GM12874 (cell line): ENCODE measurements around the gene CASP6.

Source experiments
- TF ChIP-seq, protein P1 (sequence below): IDR thresholded peaks from 2 replicates; pipeline ENCODE4 v1.5.1; 2011; ENCODE audit warnings: low read depth, mild to moderate bottlenecking, control low read depth, low read length, moderate library complexity; ENCODE audit not compliant: insufficient read depth

Gene CASP6

GRCh38 chr4:109718759-109719158 is 15.5 kb upstream of the CASP6 start:
- TF ChIP-seq, protein P1, sequence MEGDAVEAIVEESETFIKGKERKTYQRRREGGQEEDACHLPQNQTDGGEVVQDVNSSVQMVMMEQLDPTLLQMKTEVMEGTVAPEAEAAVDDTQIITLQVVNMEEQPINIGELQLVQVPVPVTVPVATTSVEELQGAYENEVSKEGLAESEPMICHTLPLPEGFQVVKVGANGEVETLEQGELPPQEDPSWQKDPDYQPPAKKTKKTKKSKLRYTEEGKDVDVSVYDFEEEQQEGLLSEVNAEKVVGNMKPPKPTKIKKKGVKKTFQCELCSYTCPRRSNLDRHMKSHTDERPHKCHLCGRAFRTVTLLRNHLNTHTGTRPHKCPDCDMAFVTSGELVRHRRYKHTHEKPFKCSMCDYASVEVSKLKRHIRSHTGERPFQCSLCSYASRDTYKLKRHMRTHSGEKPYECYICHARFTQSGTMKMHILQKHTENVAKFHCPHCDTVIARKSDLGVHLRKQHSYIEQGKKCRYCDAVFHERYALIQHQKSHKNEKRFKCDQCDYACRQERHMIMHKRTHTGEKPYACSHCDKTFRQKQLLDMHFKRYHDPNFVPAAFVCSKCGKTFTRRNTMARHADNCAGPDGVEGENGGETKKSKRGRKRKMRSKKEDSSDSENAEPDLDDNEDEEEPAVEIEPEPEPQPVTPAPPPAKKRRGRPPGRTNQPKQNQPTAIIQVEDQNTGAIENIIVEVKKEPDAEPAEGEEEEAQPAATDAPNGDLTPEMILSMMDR = no peak

DNA sequence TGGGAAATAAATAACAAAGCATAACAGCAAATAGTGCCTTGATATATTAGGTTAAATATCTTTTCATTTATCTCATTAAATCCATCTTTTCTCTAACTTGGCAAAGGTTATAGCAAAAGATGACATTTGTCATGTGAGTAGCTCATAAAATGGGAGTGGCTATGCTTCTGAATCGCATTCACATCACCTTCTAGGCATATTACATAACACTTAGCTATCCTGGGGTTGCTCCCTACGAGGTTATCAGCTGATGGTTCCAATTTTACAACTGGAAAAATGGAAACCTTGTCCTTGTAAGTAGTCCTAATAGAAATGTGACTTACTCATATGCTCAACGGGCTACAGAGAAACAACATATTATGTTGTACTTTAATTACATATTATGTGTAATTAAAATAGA is 10.3 kb upstream of the CASP6 start:
- TF ChIP-seq, protein P1 = no peak

DNA sequence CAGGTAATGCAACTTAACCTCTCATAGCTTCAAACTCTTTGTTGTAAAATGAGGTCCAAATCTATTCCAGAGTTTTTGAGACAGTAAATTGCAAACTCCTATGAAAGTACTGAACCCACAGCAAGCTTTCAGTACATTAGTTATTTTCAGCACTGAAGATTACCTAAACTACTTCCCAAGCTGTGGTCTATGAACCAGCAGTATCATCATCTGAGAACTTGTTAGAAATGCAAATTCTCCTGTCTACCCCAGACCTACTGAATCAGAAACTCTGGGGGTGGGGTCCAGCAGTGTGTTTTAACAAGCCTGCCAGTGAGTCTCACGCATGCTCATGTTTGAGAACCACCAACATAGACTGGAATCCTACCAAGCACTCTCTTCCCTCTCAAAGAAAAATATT is 5.7 kb upstream of the CASP6 start:
- TF ChIP-seq, protein P1 = no peak

DNA sequence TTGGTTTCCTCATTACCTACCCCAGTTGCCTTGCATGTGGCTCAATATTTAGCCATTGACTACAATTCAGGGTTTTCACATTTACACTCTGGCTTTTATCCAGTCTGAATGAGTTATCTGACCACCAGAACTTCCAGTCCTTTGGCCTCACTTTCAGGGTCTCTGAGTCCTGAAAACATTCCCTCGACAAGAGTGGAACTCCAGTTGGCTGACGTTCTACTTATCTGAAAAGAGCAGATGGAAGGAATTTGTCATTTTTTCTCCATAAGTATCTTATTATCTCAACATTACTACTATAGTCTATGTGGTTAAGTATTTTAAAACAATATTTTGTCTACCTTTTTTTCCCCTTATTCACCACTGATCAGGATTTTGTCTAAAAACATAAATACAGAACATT is 5.2 kb upstream of the CASP6 start:
- TF ChIP-seq, protein P1 = no peak

GRCh38 chr4:109703664-109704361 is 568 bp upstream of the CASP6 start:
- TF ChIP-seq, protein P1 = no peak

- TF ChIP-seq, protein P1 = no peak
Observed at GRCh38 chr4:109701566-109702410, 1.5 kb downstream of the CASP6 start.

DNA sequence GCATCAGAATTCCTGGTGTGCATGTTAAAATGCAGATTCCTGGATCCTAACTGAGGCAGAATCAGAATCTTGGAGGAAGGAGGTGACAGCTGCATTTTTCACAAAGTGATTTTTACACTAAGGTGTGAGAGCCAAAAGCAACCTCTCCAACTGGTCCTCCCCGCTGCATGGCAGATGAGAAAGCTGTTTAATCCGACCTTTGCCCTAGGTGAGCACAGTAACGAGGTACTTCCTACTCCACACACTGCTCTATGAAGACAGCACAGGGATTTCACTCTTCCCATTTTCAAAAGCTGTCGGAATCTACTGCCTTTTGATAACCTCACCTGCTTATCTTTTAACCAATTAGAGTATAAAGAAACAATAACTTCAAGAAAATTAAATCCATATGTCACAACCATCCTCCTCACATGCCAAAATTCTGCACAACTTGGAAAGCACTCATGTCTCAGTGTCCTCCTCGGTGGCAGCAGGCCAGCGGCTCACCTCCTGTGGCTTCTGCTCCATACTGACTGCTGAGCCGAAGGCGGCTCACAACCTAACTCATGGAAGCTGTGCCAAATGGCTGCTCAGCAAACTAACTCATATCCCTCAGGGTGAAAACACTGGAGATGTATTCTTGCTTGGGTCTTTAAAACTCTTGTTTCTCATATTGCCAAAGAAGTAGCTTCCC is 3.6 kb downstream of the CASP6 start:
- TF ChIP-seq, protein P1 = no peak
